SK-N-MC (cell line): ENCODE data around the gene FKBP10.

ENCODE experiments used
- EZH2 ChIP-seq: fragments of 200-600 bp; sonication (generic); IDR thresholded peaks from one replicate; pipeline ENCODE4 v1.6.1; 2017; ENCODE audit warnings: antibody characterized with exemption
- POLR2AphosphoS5 ChIP-seq: IDR thresholded peaks from 2 replicates; pipeline ENCODE4 v1.6.1; 2012; ENCODE audit warnings: mild to moderate bottlenecking, low read depth, low read length, borderline replicate concordance

- TF ChIP-seq EZH2 (no peak), POLR2AphosphoS5 (no peak)
These were observed 30.7 kb upstream of the FKBP10 start for GRCh38 chr17:41782142-41782541.
